ENCODE data around the gene DUSP8. TPM values are rescaled to one million over a fixed set of nuclear protein-coding genes. Genes with fewer than 3 reads are reported as not detected.

The DUSP8 gene
- total RNA-seq, 1 donor from 2014 or later = 0.52 TPM

DNA sequence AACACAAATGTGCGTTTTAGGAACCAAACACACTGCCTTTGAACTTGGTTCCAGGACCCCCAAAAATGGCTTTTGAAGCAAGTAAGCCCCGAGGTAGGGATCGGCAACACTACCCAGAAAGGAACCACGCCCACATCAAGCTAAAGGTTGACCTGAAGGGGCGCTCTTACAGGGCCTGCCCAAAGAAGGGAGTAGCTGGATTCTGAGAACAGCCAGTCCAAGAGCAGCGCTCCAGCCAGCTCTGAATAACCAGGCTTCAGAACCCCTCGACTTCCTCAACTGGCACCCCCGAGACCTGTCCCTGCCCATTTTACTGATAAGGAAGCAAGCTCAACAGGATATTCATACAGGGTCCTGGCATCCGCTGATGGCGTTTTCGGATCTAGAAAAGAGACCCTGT is 66.6 kb downstream of the DUSP8 start:
- Histone ChIP-seq H3K36me3 (ENCODE audit: control insufficient read depth in 3 of 3, insufficient read depth in 3 of 3, low read length in 3 of 3) (no peaks in the 10 kb centered on the region), H3K9ac (ENCODE audit: low read depth in 1 of 3, low read length in 3 of 3) (no peak overlapping the region), H3K9me3 (ENCODE audit: control insufficient read depth in 3 of 3, low read length in 3 of 3) (no peaks in the 10 kb centered on the region), H3K27ac (ENCODE audit: low read depth, low read length) (no peak overlapping the region), H3K4me3 (ENCODE audit: low read length in 3 of 3) (no peak overlapping the region), H3K27me3 (ENCODE audit: control insufficient read depth in 3 of 3, insufficient read depth in 3 of 3, low read length in 3 of 3) (no peaks in the 10 kb centered on the region), H3K4me1 (ENCODE audit: control insufficient read depth in 3 of 3, insufficient read depth in 3 of 3, low read length in 3 of 3) (peaks cover 72 to 89% (median 85%) of the 10 kb centered on the region in 3 donors)

DNA sequence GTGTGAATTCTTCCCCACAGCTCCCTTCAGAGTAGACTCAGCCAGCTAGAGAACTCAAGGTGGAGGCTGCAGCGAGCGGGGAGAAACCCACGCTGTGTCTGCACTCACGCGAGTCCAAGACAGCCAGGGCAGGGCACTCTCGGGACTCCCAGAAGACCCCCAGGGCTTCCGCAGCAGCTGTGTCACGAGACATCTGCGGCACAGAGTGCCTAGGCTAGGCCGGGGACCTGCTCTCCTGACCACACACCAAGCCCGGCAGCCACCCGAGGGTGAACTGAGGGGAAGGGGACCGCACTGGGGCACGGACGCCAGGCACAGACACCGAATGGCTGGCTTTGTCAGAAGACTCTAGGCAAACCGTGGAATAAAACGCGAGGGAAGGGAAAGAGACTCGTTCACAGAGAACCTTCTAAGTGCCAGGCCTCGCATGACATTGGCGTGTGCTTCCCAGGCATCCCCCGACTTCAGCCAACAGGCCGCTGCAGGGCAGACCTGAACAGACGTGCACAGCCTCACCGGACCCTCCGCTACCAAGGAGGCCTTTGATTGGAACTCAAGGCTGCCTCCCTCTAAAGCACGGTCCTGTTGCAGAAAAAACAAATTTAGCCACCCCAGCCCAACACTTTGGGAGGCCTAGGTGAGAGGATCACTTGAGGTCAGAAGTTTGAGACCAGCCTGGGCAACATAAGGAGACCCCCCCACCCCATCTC is 67.3 kb downstream of the DUSP8 start:
- no peak overlapping the region for H3K27ac ChIP-seq (ENCODE audit: low read depth, low read length)
- no peak overlapping the region for H3K9ac ChIP-seq (ENCODE audit: low read depth in 1 of 3, low read length in 3 of 3)
- no peaks in the 10 kb centered on the region for H3K27me3 ChIP-seq (ENCODE audit: control insufficient read depth in 3 of 3, insufficient read depth in 3 of 3, low read length in 3 of 3)
- H3K9me3 ChIP-seq (ENCODE audit: control insufficient read depth in 3 of 3, low read length in 3 of 3) = no peaks in the 10 kb centered on the region
- peaks cover 0 to 4% (median 2%) of the 10 kb centered on the region in 3 donors for H3K36me3 ChIP-seq (ENCODE audit: control insufficient read depth in 3 of 3, insufficient read depth in 3 of 3, low read length in 3 of 3)
- H3K4me1 ChIP-seq (ENCODE audit: control insufficient read depth in 3 of 3, insufficient read depth in 3 of 3, low read length in 3 of 3) = peaks cover 72 to 88% (median 84%) of the 10 kb centered on the region in 3 donors
- no peak overlapping the region for H3K4me3 ChIP-seq (ENCODE audit: low read length in 3 of 3)

GRCh38 chr11:1504138-1504537 is 67.9 kb downstream of the DUSP8 start:
- Histone ChIP-seq H3K4me3 (ENCODE audit: low read length in 3 of 3) (peak overlapping the region; percentile 35 to 43 (median 40)), H3K9me3 (ENCODE audit: control insufficient read depth in 3 of 3, low read length in 3 of 3) (peaks cover 0 to 2% (median 0%) of the 10 kb centered on the region in 3 donors), H3K36me3 (ENCODE audit: control insufficient read depth in 3 of 3, insufficient read depth in 3 of 3, low read length in 3 of 3) (peaks cover 2 to 10% (median 7%) of the 10 kb centered on the region in 3 donors), H3K27me3 (ENCODE audit: control insufficient read depth in 3 of 3, insufficient read depth in 3 of 3, low read length in 3 of 3) (no peaks in the 10 kb centered on the region), H3K9ac (ENCODE audit: low read depth in 1 of 3, low read length in 3 of 3) (peak overlapping the region in 2 of 3 donors; percentile 19 to 70), H3K4me1 (ENCODE audit: control insufficient read depth in 3 of 3, insufficient read depth in 3 of 3, low read length in 3 of 3) (peaks cover 66 to 83% (median 79%) of the 10 kb centered on the region in 3 donors), H3K27ac (ENCODE audit: low read depth, low read length) (no peak overlapping the region)

Other genes starting within 250 kb of the DUSP8 start
- gene BRSK2, start 182.3 kb downstream of the DUSP8 start, total RNA-seq = 1.0 TPM
- gene MOB2, start 85.5 kb downstream of the DUSP8 start, total RNA-seq = 18.3 TPM
- not detected for gene KRTAP5-1, start 13.0 kb upstream of the DUSP8 start, total RNA-seq
- not detected for gene KRTAP5-2, start 26.0 kb upstream of the DUSP8 start, total RNA-seq
- gene KRTAP5-3, start 36.2 kb upstream of the DUSP8 start, total RNA-seq = not detected
- not detected for gene KRTAP5-4, start 49.9 kb upstream of the DUSP8 start, total RNA-seq
- gene KRTAP5-5, start 57.5 kb upstream of the DUSP8 start, total RNA-seq = not detected
- not detected for gene KRTAP5-6, start 124.9 kb upstream of the DUSP8 start, total RNA-seq
- gene IFITM10, start 178.3 kb upstream of the DUSP8 start, total RNA-seq = not detected
- gene CTSD, start 191.7 kb upstream of the DUSP8 start, total RNA-seq = 44.9 TPM